Fibroblast of skin of left quadriceps (primary cell): ENCODE measurements around the gene NCKAP5.
A peak's percentile ranks its signal among the peaks of the same experiment; 100 is the strongest.

Source experiments
- DNase-seq, 2 experiments: peaks; one replicate each; pipeline ENCODE4 v3.0.0-alpha.2; 2013; ENCODE audit warnings: low read depth in 2 of 2

Gene NCKAP5

GRCh38 chr2:133338224-133338623 is 230.0 kb downstream of the NCKAP5 start:
- DNase-seq = no peak

- DNase-seq = no peak
These were observed 233.3 kb downstream of the NCKAP5 start for GRCh38 chr2:133334923-133335322.

- DNase-seq = no peak
These were observed 235.1 kb downstream of the NCKAP5 start for GRCh38 chr2:133333181-133333580.

GRCh38 chr2:133331436-133331835 is 236.8 kb downstream of the NCKAP5 start:
- no peak for DNase-seq

- DNase-seq = peak; percentile 53 to 57
These were observed 241.4 kb downstream of the NCKAP5 start for GRCh38 chr2:133326652-133327397.

GRCh38 chr2:133324150-133324561 is 244.1 kb downstream of the NCKAP5 start:
- DNase-seq = peak; percentile 79

GRCh38 chr2:133322909-133323308 is 245.4 kb downstream of the NCKAP5 start:
- no peak for DNase-seq

GRCh38 chr2:133317178-133317577 is 251.1 kb downstream of the NCKAP5 start:
- no peak for DNase-seq

- no peak for DNase-seq
These were observed 251.7 kb downstream of the NCKAP5 start for GRCh38 chr2:133316557-133316956.

GRCh38 chr2:133315280-133315679 is 253.0 kb downstream of the NCKAP5 start:
- no peak for DNase-seq

- DNase-seq = no peak
These were observed 253.5 kb downstream of the NCKAP5 start for GRCh38 chr2:133314795-133315194.

GRCh38 chr2:133312038-133312729 is 256.1 kb downstream of the NCKAP5 start:
- no peak for DNase-seq

- DNase-seq = no peak
These were observed 262.0 kb downstream of the NCKAP5 start for GRCh38 chr2:133306236-133306635.

- no peak for DNase-seq
These were observed 263.9 kb downstream of the NCKAP5 start for GRCh38 chr2:133304344-133304743.

- DNase-seq = peak in 1 of 2 experiments; percentile 23
These were observed 265.1 kb downstream of the NCKAP5 start for GRCh38 chr2:133303150-133303549.

GRCh38 chr2:133296401-133296800 is 271.9 kb downstream of the NCKAP5 start:
- no peak for DNase-seq

GRCh38 chr2:133293544-133294353 is 274.5 kb downstream of the NCKAP5 start:
- DNase-seq = no peak

GRCh38 chr2:133292259-133292658 is 276.0 kb downstream of the NCKAP5 start:
- DNase-seq = no peak

- peak in 1 of 2 experiments; percentile 43 for DNase-seq
These were observed 280.6 kb downstream of the NCKAP5 start for GRCh38 chr2:133287709-133288108.

- DNase-seq = peak in 1 of 2 experiments; percentile 10
These were observed 281.8 kb downstream of the NCKAP5 start for GRCh38 chr2:133286326-133286922.

- no peak for DNase-seq
These were observed 295.2 kb downstream of the NCKAP5 start for GRCh38 chr2:133273031-133273430.

GRCh38 chr2:133271105-133271504 is 297.2 kb downstream of the NCKAP5 start:
- DNase-seq = no peak
